Endothelial cell of hepatic sinusoid (primary cell): Measurements from ENCODE around the gene MGRN1.

Source experiments
- in situ Hi-C: cut with HindIII; loops from 2 replicates; pipeline ENCODE4 v1.10.0; 2017; ENCODE audit warnings: low sequenced_read_pairs

Gene MGRN1

GRCh38 chr16:4624015-4624826, at the start of gene MGRN1:
TSS of gene MGRN1 (plus strand) at chr16:4624826. CDS start at chr16:4624961, 135 bp downstream.
- in situ Hi-C loops: no loop called here

- in situ Hi-C loops: loop anchor here (5.0 kb wide), 1 partner anchor 68 kb away; no protein-coding TSS in a partner anchor
Measured at GRCh38 chr16:4574919-4575705, 49.5 kb upstream of the MGRN1 start.

- in situ Hi-C loops: no loop called here
Measured at GRCh38 chr16:4576008-4576407, 48.6 kb upstream of the MGRN1 start.

- in situ Hi-C loops: no loop called here
Measured at GRCh38 chr16:4578961-4579530, 45.6 kb upstream of the MGRN1 start.

- in situ Hi-C loops: no loop called here
Measured at GRCh38 chr16:4580250-4580649, 44.4 kb upstream of the MGRN1 start.

GRCh38 chr16:4583906-4584305, 40.7 kb upstream of the MGRN1 start:
- in situ Hi-C loops: no loop called here

- in situ Hi-C loops: no loop called here
Measured at GRCh38 chr16:4586291-4586690, 38.3 kb upstream of the MGRN1 start.

- in situ Hi-C loops: no loop called here
Measured at GRCh38 chr16:4588386-4588785, 36.2 kb upstream of the MGRN1 start.

- in situ Hi-C loops: no loop called here
Measured at GRCh38 chr16:4588961-4589360, 35.7 kb upstream of the MGRN1 start.

GRCh38 chr16:4591191-4591590, 33.4 kb upstream of the MGRN1 start:
- in situ Hi-C loops: no loop called here

GRCh38 chr16:4591706-4592470, 32.7 kb upstream of the MGRN1 start:
- in situ Hi-C loops: no loop called here

- in situ Hi-C loops: no loop called here
Measured at GRCh38 chr16:4593086-4593485, 31.5 kb upstream of the MGRN1 start.

- in situ Hi-C loops: no loop called here
Measured at GRCh38 chr16:4594433-4595410, 29.9 kb upstream of the MGRN1 start.

- in situ Hi-C loops: no loop called here
Measured at GRCh38 chr16:4597174-4597573, 27.5 kb upstream of the MGRN1 start.

GRCh38 chr16:4599037-4599436, 25.6 kb upstream of the MGRN1 start:
- in situ Hi-C loops: no loop called here

- in situ Hi-C loops: no loop called here
Measured at GRCh38 chr16:4599545-4599944, 25.1 kb upstream of the MGRN1 start.

- in situ Hi-C loops: no loop called here
Measured at GRCh38 chr16:4601036-4601863, 23.4 kb upstream of the MGRN1 start.

- in situ Hi-C loops: no loop called here
Measured at GRCh38 chr16:4601864-4602186, 22.8 kb upstream of the MGRN1 start.

- in situ Hi-C loops: no loop called here
Measured at GRCh38 chr16:4602331-4602730, 22.3 kb upstream of the MGRN1 start.
